ENCODE data around the gene PPP1R3F.
A peak's percentile ranks its signal among the peaks of the same experiment; 100 is the strongest.
"Not testable (repeated sequence)": the region's sequence is repeated elsewhere in the genome, so short reads cannot be mapped to it uniquely, and the experiment has no call there.

The PPP1R3F gene

GRCh38 chrX:49323735-49324134 is 54.1 kb downstream of the PPP1R3F start:
- DNase-seq, result not testable (repeated sequence)

GRCh38 chrX:49330421-49330820 is 60.8 kb downstream of the PPP1R3F start:
- DNase-seq, result not testable (repeated sequence)

- DNase-seq, result not testable (repeated sequence)
Observed at GRCh38 chrX:49331282-49331681, 61.7 kb downstream of the PPP1R3F start, which contains the start of gene GAGE13. Gene GAGE13 (plus strand): TSS chrX:49331582. CDS start chrX:49332738, 1,156 bp downstream.

- peak; percentile 54 for DNase-seq
Observed at GRCh38 chrX:49331841-49332240, 62.2 kb downstream of the PPP1R3F start.

Data from activated CD8-positive, alpha-beta memory T cell treated with anti-CD3 and anti-CD28 coated beads, Interleukin-2, amount 50 U/mL, for 4 hours (primary cell).